ENCODE results near the gene TIPIN.

- no peak for TF ChIP-seq HOXA7 (CRISPR knock-in tag; IDR thresholded peaks at IDR 0.05; ENCODE audit: borderline replicate concordance)
- no peak for TF ChIP-seq CTCF (tag by site-specific recombination; IDR thresholded peaks at IDR 0.05)
- TF ChIP-seq ZNF654 (tag by site-specific recombination; IDR thresholded peaks at IDR 0.05; ENCODE audit: low read depth) = no peak
- no peak for TF ChIP-seq HOXD13 (CRISPR knock-in tag; IDR thresholded peaks at IDR 0.05; ENCODE audit: borderline replicate concordance)
- TF ChIP-seq RBAK (tag by site-specific recombination; IDR thresholded peaks at IDR 0.05) = no peak
- no peak for TF ChIP-seq ZNF354C (tag by site-specific recombination; IDR thresholded peaks at IDR 0.05; ENCODE audit: borderline replicate concordance, low read depth)
- TF ChIP-seq ZNF114 (tag by site-specific recombination; IDR thresholded peaks at IDR 0.05) = no peak
- no peak for TF ChIP-seq PRDM1 (tag by site-specific recombination; IDR thresholded peaks at IDR 0.05)
- TF ChIP-seq KLF16 (tag by site-specific recombination; IDR thresholded peaks at IDR 0.05) = no peak
- no peak for TF ChIP-seq BCL11A (tag by site-specific recombination; IDR thresholded peaks at IDR 0.05; ENCODE audit: low read depth)
- no peak for TF ChIP-seq ZNF239 (tag by site-specific recombination; IDR thresholded peaks at IDR 0.05)
- TF ChIP-seq ZNF37A (tag by site-specific recombination; IDR thresholded peaks at IDR 0.05) = no peak
- TF ChIP-seq KLF8 (tag by site-specific recombination; IDR thresholded peaks at IDR 0.05) = no peak
Observed at GRCh38 chr15:66306381-66306780, 50.1 kb downstream of the TIPIN start.
